GM12872 (cell line): ENCODE results near the gene IL7R.

ENCODE experiments used
- CTCF ChIP-seq: IDR thresholded peaks from 3 replicates; pipeline ENCODE4 v1.5.1; 2011; ENCODE audit warnings: low read depth, mild to moderate bottlenecking, low read length, moderate library complexity; ENCODE audit not compliant: insufficient read depth

The IL7R gene

GRCh38 chr5:35828082-35828598, 28.6 kb upstream of the IL7R start:
- TF ChIP-seq CTCF: no peak

GRCh38 chr5:35830587-35830986, 26.1 kb upstream of the IL7R start:
- no peak for TF ChIP-seq CTCF

GRCh38 chr5:35832762-35833161, 23.9 kb upstream of the IL7R start:
- no peak for TF ChIP-seq CTCF

- TF ChIP-seq CTCF: no peak
Observed at GRCh38 chr5:35833224-35833623, 23.5 kb upstream of the IL7R start.

- no peak for TF ChIP-seq CTCF
Observed at GRCh38 chr5:35835796-35836742, 20.6 kb upstream of the IL7R start.

GRCh38 chr5:35838370-35839042, 18.2 kb upstream of the IL7R start:
- TF ChIP-seq CTCF: no peak

- no peak for TF ChIP-seq CTCF
Observed at GRCh38 chr5:35842856-35843255, 13.8 kb upstream of the IL7R start.
